Measurements from ENCODE around the gene DTX2.
"Not testable (repeated sequence)": the region's sequence is repeated elsewhere in the genome, so short reads cannot be mapped to it uniquely, and the experiment has no call there.

The DTX2 gene

GRCh38 chr7:76497918-76498582, 36.5 kb downstream of the DTX2 start:
- not testable (repeated sequence) for DNase-seq

- DNase-seq, result not testable (repeated sequence)
Measured at GRCh38 chr7:76498583-76499200, 37.2 kb downstream of the DTX2 start.

- DNase-seq, result not testable (repeated sequence)
Measured at GRCh38 chr7:76499201-76499923, 37.9 kb downstream of the DTX2 start.

- DNase-seq, result not testable (repeated sequence)
Measured at GRCh38 chr7:76499924-76500241, 38.4 kb downstream of the DTX2 start.

- not testable (repeated sequence) for DNase-seq
Measured at GRCh38 chr7:76502224-76502623, 40.7 kb downstream of the DTX2 start.

- DNase-seq, result not testable (repeated sequence)
Measured at GRCh38 chr7:76502836-76503235, 41.3 kb downstream of the DTX2 start.

GRCh38 chr7:76503244-76503643, 41.7 kb downstream of the DTX2 start:
- DNase-seq, result not testable (repeated sequence)

GRCh38 chr7:76504351-76505167, 43.0 kb downstream of the DTX2 start:
- not testable (repeated sequence) for DNase-seq

- DNase-seq, result no peak
Measured at GRCh38 chr7:76505168-76506080, 43.9 kb downstream of the DTX2 start.

- DNase-seq, result no peak
Measured at GRCh38 chr7:76506081-76506440, 44.6 kb downstream of the DTX2 start.

- DNase-seq, result not testable (repeated sequence)
Measured at GRCh38 chr7:76506643-76507042, 45.1 kb downstream of the DTX2 start.

GRCh38 chr7:76507723-76508406, 46.4 kb downstream of the DTX2 start:
- DNase-seq, result no peak

- DNase-seq, result no peak
Measured at GRCh38 chr7:76509931-76510877, 48.7 kb downstream of the DTX2 start, which contains the start of gene UPK3B. TSS of gene UPK3B (plus strand) at chr7:76510552. CDS start at chr7:76510653, 101 bp downstream.

GRCh38 chr7:76511200-76511910, 49.8 kb downstream of the DTX2 start:
- not testable (repeated sequence) for DNase-seq

- not testable (repeated sequence) for DNase-seq
Measured at GRCh38 chr7:76511911-76512885, 50.7 kb downstream of the DTX2 start.

- no peak for DNase-seq
Measured at GRCh38 chr7:76512941-76513816, 51.7 kb downstream of the DTX2 start.

Measured in NCI-H2029 (cell line).